Spinal cord (tissue), 10 donors: ENCODE results near the gene IGFBP2. TPM values are rescaled to one million over a fixed set of nuclear protein-coding genes. Genes with fewer than 3 reads are reported as not detected.
A peak's percentile ranks its signal among the peaks of the same experiment; 100 is the strongest.

Experiments
- DNase-seq, 6 donors: peaks; one replicate each; pipeline versions ENCODE4 v3.0.0 to v3.0.0-alpha.2; 2013 to 2015; ENCODE audit warnings: low spot score in 6 of 6, low read depth in 4 of 6
- H3K27ac ChIP-seq: one replicate; pipeline ENCODE4 v1.5.1; 2013; ENCODE audit warnings: low read depth, low read length, control low read depth
- H3K27me3 ChIP-seq: one replicate; pipeline ENCODE4 v1.6.1; 2013; ENCODE audit warnings: low read length; ENCODE audit not compliant: control insufficient read depth, insufficient read depth
- H3K36me3 ChIP-seq: one replicate; pipeline ENCODE4 v1.6.1; 2013; ENCODE audit warnings: low read length; ENCODE audit not compliant: control insufficient read depth, insufficient read depth
- H3K4me1 ChIP-seq: one replicate; pipeline ENCODE4 v1.6.1; 2013; ENCODE audit warnings: low read length; ENCODE audit not compliant: control insufficient read depth, insufficient read depth
- H3K4me3 ChIP-seq: one replicate; pipeline ENCODE4 v1.5.1; 2013; ENCODE audit warnings: low read depth, low read length, control low read depth
- H3K9me3 ChIP-seq: one replicate; pipeline ENCODE4 v1.6.1; 2013; ENCODE audit warnings: low read length; ENCODE audit not compliant: control insufficient read depth, insufficient read depth
- WGBS: methylation state at CpG from one replicate; pipeline ENCODE4 v1.1.5; 2013; ENCODE audit warnings: missing lambda C conversion rate; ENCODE audit not compliant: insufficient coverage; 5-methylcytosine and 5-hydroxymethylcytosine counted together
- polyA plus RNA-seq, 2 donors: library from polyadenylated mRNA; unstranded; fragments of 120-200 nt; gene quantifications; one replicate each; pipeline ENCODE4 v1.2.1, GENCODE V29; 2013; ENCODE audit not compliant: insufficient read length in 2 of 2
- total RNA-seq, 2 donors: library from RNA; depleted of rRNA in 1 of 2; stranded (reverse); fragments of 120-200 nt in 1 of 2; fragments of >200 nt in 1 of 2; gene quantifications; one replicate each; pipeline versions ENCODE4 v1.2.3 to v1.2.4, GENCODE V29; 2013 to 2014
- donor health status: healthy.

IGFBP2 gene
- total and polyA plus RNA-seq, 4 donors = 176 to 741 (median 225) TPM

DNA sequence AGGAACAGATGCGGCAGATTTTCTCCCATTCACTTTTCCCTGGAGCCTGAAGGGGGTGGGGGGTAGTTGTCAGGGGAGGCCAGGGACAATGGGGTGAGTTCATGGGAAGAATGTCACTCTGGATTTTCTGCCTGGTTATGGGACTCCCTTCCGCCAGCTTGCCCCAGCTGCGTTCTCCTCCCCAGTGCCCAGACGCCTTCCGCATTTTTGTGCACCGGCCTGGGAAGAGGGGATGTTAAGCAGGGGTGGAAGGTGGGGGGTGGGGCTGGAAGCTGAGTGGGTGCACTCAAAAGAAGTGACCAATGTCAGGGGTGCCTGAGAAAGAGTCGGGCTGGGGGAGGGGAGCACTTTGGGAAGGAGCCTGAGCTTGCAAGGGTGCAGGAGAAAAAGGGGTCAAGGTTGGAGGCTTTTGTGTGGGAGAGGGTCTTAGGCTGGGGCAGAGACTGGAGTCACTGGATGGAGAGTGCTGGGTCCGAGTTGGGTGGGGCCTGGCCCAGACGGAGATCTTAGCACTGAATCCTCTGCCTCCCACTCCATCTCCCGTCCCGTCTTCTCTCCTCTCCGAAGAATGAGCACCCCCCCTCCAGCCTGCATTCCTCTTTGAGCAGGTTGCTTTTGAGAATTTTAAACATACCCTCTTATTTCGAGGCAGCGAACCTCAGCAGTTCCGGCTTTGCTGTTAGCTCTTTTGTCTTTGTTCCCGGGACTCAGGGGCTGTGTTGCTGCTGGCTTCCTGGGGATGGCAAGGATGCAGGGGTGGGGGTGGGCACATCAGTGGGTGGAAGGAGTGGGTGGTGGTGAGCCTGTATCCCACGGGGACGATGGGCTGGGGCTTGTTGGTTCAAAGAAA, 2.7 kb downstream of the IGFBP2 start:
- no peaks in the 10 kb centered on the region for H3K27me3 ChIP-seq
- WGBS = 9% methylated on average over 14 of the region's 18 CpGs
- H3K36me3 ChIP-seq = peaks cover 5% of the 10 kb centered on the region
- peak overlapping the region; percentile 80 for H3K4me3 ChIP-seq
- peaks cover 54% of the 10 kb centered on the region for H3K4me1 ChIP-seq
- no peaks in the 10 kb centered on the region for H3K9me3 ChIP-seq
- peak overlapping the region; percentile 78 for H3K27ac ChIP-seq
- DNase-seq = peak in 2 of 6 donors; percentile 63 to 71

GRCh38 chr2:216636551-216637450, 3.6 kb downstream of the IGFBP2 start:
- H3K4me3 ChIP-seq = peak overlapping the region; percentile 80
- H3K36me3 ChIP-seq = peaks cover 5% of the 10 kb centered on the region
- peak in 2 of 6 donors; percentile 85 to 89 for DNase-seq
- H3K9me3 ChIP-seq = no peaks in the 10 kb centered on the region
- no peaks in the 10 kb centered on the region for H3K27me3 ChIP-seq
- peak overlapping the region; percentile 78 for H3K27ac ChIP-seq
- WGBS = 8% methylated on average over 10 of the region's 29 CpGs
- peaks cover 54% of the 10 kb centered on the region for H3K4me1 ChIP-seq

DNA sequence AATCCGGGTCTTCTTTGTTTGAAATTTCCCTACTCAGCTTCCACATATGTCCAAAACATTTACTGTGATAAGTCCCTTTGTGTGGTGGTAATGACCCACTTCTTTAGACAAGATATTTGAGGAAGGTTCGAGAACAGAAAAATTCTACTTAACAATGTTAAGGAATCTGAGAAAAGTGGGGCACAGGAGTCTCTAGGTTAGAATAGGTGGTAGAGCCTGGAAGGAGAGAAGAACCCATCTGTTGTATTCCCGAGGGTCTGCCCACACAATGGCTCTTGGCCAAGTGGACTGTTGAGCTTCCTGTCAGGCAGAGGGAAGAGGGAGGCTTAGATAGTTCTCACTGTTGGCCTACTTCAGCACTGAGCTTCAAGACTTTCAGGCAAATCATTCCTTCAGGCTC, 4.3 kb downstream of the IGFBP2 start:
- Histone ChIP-seq H3K4me1 (peaks cover 53% of the 10 kb centered on the region), H3K27ac (peak overlapping the region; percentile 60), H3K9me3 (no peaks in the 10 kb centered on the region), H3K4me3 (no peak overlapping the region), H3K36me3 (peaks cover 5% of the 10 kb centered on the region), H3K27me3 (no peaks in the 10 kb centered on the region)
- WGBS = 11% methylated on average over 1 of the region's 3 CpGs
- DNase-seq = no peak

DNA sequence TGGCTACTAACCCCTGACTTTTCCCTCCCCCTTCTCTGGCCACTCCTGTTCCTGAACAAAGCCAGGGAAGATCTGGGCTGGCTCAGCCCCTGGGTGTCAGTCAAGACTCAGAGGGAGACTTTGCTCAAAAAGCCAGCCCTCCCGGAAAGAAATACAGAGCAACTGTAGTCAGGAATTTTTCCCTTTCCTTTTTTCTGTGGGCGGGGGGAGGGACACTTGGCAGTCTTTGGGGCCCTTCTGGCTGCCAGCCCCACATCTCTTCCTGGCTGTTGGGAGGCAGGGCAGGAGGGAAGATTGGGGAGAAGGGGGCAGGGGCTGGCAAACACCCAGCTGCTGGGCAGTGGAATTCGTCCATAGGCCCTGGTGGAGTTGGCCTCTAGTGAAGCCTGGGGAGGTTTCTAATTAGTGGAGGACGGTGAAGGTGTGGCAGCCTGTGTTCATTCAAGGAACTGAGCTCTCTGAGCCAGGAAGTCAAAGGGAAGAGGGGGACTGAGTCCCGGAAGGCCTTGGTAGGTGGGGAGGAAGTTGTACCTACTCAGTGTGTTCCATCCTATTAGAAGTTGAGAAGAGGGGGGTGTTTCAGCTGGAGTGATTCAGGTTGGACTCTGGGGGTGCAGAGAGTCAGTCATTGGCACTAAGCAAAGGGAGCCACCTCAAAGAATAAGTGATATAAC, 10.9 kb downstream of the IGFBP2 start:
- no peak overlapping the region for H3K4me3 ChIP-seq
- H3K9me3 ChIP-seq = no peaks in the 10 kb centered on the region
- 39% methylated on average over 3 of the region's 5 CpGs for WGBS
- H3K36me3 ChIP-seq = no peaks in the 10 kb centered on the region
- DNase-seq = peak in 2 of 6 donors; percentile 83 to 88
- H3K27ac ChIP-seq = peak overlapping the region; percentile 57
- peaks cover 21% of the 10 kb centered on the region for H3K4me1 ChIP-seq
- H3K27me3 ChIP-seq = no peaks in the 10 kb centered on the region

DNA sequence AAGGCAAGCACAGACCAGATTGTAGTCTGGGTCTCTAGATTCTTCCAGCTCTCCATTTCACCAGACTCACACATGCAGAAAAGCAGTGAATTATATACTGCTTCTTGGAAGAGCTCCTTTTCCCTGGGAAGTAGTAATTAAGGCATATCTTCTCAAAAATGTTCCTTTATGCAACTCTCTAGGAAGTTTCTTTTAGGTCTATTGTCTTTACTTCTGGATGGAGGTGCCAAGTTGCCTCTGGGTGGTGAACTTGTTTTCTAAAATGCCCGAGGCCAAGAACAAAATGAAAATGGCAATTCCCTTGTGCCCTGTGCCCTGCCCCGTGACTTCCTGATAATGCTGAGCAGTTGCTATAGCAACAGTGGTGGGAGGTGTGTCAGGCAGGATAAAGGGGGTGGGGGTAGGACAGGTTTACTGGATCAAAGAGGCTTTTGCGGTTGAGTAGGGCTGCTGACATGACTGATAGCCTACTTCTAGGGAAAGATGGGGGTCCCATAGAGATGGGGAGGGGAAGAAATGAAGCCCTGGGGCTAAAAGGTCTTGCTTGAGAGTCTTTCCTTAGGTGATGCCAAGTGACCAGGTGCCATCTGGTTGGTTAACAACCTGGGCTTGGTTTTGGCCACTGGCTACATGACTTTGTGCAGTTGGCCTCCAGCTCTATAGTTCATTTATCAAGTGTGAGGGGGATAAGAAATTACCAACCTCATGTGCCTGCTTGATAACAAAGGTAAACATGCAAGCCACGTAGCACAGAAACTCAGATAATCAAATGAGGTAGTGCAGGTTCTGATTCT, 11.8 kb downstream of the IGFBP2 start:
- DNase-seq = peak in 2 of 6 donors; percentile 59 to 61
- 38% methylated on average over 4 of the region's 4 CpGs for WGBS

DNA sequence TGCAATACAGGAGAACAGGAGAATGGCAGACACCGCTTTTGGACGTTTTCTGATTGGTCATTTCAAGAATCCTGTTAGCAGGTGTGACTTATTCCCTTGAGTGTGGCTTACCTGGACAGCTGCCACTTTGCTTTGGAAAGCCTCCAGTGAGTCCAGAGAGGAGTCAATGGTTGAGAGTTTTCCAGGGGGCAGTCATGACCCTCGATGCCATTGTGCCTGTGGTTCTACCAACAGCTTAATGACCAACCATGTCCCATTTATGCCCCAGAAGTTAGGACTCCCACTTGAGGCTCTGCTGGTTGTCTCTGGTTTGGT, 12.4 kb downstream of the IGFBP2 start:
- WGBS = 76% methylated on average over 3 of the region's 3 CpGs

More for the DNA sequence above, 11.8 kb downstream of the IGFBP2 start:
- peaks cover 21% of the 10 kb centered on the region for H3K4me1 ChIP-seq
- H3K27ac ChIP-seq = peak overlapping the region; percentile 57
- no peak overlapping the region for H3K4me3 ChIP-seq
- H3K27me3 ChIP-seq = no peaks in the 10 kb centered on the region
- H3K36me3 ChIP-seq = peaks cover under 1% of the 10 kb centered on the region
- no peaks in the 10 kb centered on the region for H3K9me3 ChIP-seq

DNA sequence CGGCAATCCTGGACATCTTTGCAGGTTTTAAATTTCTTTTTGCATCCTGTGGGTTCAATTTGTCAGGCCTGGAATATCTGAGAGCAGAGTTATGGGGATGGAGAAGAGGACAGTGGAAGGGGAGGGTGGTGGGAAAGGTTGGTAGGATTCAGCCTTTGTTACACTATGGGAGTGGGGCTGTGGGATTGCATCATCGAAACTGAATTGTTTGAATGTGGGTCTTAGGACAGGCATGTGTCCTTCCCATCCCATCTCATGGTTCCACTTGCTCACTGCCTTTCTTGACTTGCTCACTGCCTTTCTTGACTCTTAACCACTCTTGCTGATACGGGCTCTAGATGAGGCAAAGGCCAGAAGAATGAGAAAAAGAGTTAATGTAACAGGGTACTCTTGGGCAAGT, 12.9 kb downstream of the IGFBP2 start:
- Histone ChIP-seq H3K36me3 (peaks cover 5% of the 10 kb centered on the region), H3K9me3 (no peaks in the 10 kb centered on the region), H3K27ac (no peak overlapping the region), H3K4me1 (peaks cover 30% of the 10 kb centered on the region), H3K4me3 (no peak overlapping the region), H3K27me3 (no peaks in the 10 kb centered on the region)
- no CpG with 5 or more reads among the region's 3 CpGs for WGBS
- no peak for DNase-seq

More for the DNA sequence above, 12.4 kb downstream of the IGFBP2 start:
- no peak for DNase-seq
- Histone ChIP-seq H3K27ac (no peak overlapping the region), H3K36me3 (peaks cover 5% of the 10 kb centered on the region), H3K27me3 (no peaks in the 10 kb centered on the region), H3K4me1 (peaks cover 26% of the 10 kb centered on the region), H3K4me3 (no peak overlapping the region), H3K9me3 (no peaks in the 10 kb centered on the region)

DNA sequence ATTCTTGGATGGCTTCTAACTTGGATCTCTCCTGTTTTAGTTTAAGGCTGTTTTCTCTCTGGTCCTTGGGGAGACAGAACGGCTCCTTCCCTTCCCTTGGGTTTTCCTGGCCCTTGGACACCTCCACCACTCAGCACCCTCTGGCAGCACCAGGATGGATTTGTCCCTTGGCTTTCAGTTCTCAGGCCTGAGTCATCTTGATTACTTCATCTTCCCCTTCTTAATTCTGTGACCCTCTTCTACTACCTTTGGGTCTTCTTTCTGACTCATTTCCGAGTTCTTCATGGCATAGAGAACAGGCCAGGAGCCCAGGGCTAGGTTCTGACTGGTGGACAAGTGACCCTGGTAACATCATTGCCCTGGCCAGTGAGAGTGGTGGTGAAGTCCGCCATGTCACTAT, 14.9 kb downstream of the IGFBP2 start:
- Histone ChIP-seq H3K4me1 (peaks cover 37% of the 10 kb centered on the region), H3K9me3 (no peaks in the 10 kb centered on the region)

DNA sequence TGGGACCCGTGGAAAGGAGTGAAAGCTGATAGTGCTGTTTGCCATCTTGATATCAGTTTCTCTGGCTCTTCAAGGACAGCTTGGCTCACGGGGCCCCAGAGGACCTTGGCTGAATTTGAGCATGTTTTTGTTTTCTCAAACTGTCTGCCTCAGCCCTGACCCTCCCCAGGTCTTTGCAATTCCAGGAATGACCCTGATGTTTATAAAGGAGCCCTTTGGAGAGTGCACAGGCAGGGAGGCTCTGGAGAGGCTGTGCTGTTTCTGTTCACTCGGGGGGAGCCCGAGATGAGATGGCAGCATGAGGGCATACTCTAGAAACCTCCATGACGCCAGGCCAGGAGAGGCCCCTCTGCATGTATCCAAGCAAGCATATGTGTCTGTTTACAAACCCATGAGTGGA, 16.4 kb downstream of the IGFBP2 start:
- Histone ChIP-seq H3K27ac (no peak overlapping the region), H3K4me1 (peaks cover 25% of the 10 kb centered on the region)
- WGBS = 34% methylated on average over 3 of the region's 5 CpGs

More for the DNA sequence above, 14.9 kb downstream of the IGFBP2 start:
- H3K36me3 ChIP-seq = peaks cover 5% of the 10 kb centered on the region
- no peak for DNase-seq
- no peaks in the 10 kb centered on the region for H3K27me3 ChIP-seq
- H3K27ac ChIP-seq = no peak overlapping the region
- H3K4me3 ChIP-seq = no peak overlapping the region
- 100% methylated on average over 2 of the region's 3 CpGs for WGBS

More for the DNA sequence above, 16.4 kb downstream of the IGFBP2 start:
- Histone ChIP-seq H3K9me3 (no peaks in the 10 kb centered on the region), H3K4me3 (no peak overlapping the region), H3K27me3 (no peaks in the 10 kb centered on the region), H3K36me3 (peaks cover 5% of the 10 kb centered on the region)
- DNase-seq = peak in 1 of 6 donors; percentile 54
